ENCODE measurements around the gene SLC6A3. TPM values are rescaled to one million over a fixed set of nuclear protein-coding genes. Genes with fewer than 3 reads are reported as not detected.

SLC6A3 gene
- total RNA-seq, 1 donor from 2014 or later, result 0.10 TPM

DNA sequence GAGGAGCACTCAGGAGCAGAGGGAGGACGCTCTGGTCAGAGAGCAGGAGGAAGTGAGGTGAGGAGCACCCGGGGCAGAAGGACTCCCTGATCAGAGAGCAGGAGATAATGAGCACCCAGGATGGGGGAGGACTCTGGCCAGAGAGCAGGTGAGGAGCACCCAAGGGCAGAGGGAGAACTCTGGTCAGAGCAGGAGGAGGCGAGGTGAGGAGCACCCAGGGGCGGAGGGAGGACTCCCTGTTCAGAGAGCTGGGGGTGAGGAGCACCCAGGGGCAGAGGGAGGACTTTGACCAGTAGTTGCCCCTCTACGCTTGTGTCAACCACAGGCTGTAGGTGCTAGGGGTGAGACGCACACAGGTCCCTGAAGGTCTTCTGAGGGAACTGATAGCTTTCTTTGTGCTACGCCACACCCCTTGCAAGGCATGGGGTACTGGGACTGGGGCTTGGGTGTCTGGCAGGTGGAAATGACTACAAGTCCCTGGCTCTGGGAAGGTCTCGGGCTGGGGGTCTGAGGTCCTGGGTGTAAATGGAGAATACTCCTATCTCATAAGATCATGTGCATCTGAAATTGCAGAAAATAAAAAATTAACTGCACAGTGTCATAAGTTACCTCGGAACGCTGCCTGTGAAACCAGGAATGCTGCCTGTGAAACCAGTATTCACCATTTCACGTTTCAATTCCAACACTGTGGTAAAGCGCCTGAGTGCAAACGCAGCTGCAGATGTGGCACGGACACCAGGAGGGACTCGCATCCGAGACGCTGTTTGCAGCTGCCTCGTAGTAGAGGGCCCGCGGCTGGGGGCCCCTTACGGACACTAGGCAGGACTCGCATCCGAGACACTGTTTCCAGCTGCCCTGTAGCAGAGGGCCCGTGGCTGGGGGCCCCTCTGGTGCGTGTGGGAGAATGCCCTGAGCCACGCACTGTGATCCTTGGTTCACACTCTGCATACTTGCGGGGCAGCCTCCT is 27.0 kb upstream of the SLC6A3 start:
- no peak overlapping the region for H3K27ac Mint-ChIP-seq (ENCODE audit: unreplicated experiment)
- no peak for DNase-seq (ENCODE audit: low spot score)
- H3K4me3 Mint-ChIP-seq (ENCODE audit: unreplicated experiment), result no peak overlapping the region
- TF ChIP-seq, protein P1, sequence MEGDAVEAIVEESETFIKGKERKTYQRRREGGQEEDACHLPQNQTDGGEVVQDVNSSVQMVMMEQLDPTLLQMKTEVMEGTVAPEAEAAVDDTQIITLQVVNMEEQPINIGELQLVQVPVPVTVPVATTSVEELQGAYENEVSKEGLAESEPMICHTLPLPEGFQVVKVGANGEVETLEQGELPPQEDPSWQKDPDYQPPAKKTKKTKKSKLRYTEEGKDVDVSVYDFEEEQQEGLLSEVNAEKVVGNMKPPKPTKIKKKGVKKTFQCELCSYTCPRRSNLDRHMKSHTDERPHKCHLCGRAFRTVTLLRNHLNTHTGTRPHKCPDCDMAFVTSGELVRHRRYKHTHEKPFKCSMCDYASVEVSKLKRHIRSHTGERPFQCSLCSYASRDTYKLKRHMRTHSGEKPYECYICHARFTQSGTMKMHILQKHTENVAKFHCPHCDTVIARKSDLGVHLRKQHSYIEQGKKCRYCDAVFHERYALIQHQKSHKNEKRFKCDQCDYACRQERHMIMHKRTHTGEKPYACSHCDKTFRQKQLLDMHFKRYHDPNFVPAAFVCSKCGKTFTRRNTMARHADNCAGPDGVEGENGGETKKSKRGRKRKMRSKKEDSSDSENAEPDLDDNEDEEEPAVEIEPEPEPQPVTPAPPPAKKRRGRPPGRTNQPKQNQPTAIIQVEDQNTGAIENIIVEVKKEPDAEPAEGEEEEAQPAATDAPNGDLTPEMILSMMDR (IDR thresholded peaks at IDR 0.05; ENCODE audit: unreplicated experiment), result no peak
- H3K4me1 Mint-ChIP-seq (ENCODE audit: unreplicated experiment), result no peaks in the 10 kb centered on the region
- peaks cover 8% of the 10 kb centered on the region for H3K27me3 Mint-ChIP-seq (ENCODE audit: unreplicated experiment)
- peaks cover 16% of the 10 kb centered on the region for H3K36me3 Mint-ChIP-seq (ENCODE audit: low read depth, unreplicated experiment)
- no peaks in the 10 kb centered on the region for H3K9me3 Mint-ChIP-seq (ENCODE audit: unreplicated experiment)

DNA sequence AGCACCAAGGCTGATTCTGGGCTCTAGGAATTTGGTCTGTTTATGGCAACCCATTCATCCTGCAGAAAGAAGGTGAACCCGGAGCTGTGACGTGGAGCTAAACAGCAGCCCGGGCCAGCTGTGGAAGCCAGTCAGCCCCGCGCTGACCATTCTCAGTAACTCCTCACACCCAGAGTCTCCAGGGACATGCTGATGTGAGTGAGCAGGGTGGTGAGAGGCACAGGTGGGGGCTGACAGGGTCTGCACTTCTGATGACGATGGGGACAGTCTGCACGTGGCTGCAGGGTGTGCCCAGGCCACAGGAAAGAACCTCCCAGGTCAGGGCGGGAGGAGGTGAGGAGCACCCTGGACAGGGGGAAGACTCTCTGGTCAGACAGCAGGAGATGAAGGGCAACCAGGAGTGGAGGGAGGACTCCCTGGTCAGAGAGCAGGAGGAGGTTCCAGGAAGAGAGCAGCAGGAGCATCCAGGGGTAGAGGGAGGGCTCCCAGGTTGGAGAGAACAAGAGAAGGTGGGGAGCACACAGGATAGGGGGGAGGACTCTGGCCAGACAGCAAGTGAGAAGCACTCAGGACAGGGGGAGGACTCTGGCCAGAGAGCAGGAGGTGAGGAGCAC is 26.1 kb upstream of the SLC6A3 start:
- no peak overlapping the region for H3K4me3 Mint-ChIP-seq (ENCODE audit: unreplicated experiment)
- TF ChIP-seq, protein P1 (IDR thresholded peaks at IDR 0.05; ENCODE audit: unreplicated experiment), result no peak
- DNase-seq (ENCODE audit: low spot score), result no peak
- peaks cover 16% of the 10 kb centered on the region for H3K36me3 Mint-ChIP-seq (ENCODE audit: low read depth, unreplicated experiment)
- peaks cover 8% of the 10 kb centered on the region for H3K27me3 Mint-ChIP-seq (ENCODE audit: unreplicated experiment)
- H3K4me1 Mint-ChIP-seq (ENCODE audit: unreplicated experiment), result no peaks in the 10 kb centered on the region
- no peaks in the 10 kb centered on the region for H3K9me3 Mint-ChIP-seq (ENCODE audit: unreplicated experiment)
- no peak overlapping the region for H3K27ac Mint-ChIP-seq (ENCODE audit: unreplicated experiment)

DNA sequence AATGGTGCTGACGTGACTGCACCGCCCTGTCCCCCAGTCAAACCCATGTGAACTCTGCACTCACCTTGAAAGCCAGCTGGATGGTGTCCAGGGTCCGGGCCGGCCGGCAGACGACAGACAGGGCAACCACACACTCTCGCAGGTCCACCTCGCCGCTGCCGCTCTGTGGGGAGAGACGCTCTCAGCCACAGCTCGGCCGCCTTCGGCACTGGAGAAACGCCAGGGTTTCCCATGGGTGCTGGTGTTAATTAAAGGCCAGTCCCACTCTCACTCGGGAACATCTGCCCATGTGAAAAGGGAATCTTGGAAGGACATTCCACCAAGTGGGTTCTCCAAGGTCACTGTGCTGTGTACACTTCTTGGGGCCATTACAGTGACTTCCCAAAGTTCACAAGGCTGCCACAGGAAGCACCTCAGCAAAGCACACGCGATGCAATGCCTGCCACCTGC is 25.5 kb upstream of the SLC6A3 start:
- DNase-seq (ENCODE audit: low spot score), result no peak
- Mint-ChIP-seq H3K4me1 (ENCODE audit: unreplicated experiment) (no peaks in the 10 kb centered on the region), H3K4me3 (ENCODE audit: unreplicated experiment) (no peak overlapping the region), H3K36me3 (ENCODE audit: low read depth, unreplicated experiment) (peaks cover 19% of the 10 kb centered on the region), H3K9me3 (ENCODE audit: unreplicated experiment) (no peaks in the 10 kb centered on the region), H3K27ac (ENCODE audit: unreplicated experiment) (no peak overlapping the region), H3K27me3 (ENCODE audit: unreplicated experiment) (peaks cover 11% of the 10 kb centered on the region)
- TF ChIP-seq, protein P1 (IDR thresholded peaks at IDR 0.05; ENCODE audit: unreplicated experiment), result no peak

DNA sequence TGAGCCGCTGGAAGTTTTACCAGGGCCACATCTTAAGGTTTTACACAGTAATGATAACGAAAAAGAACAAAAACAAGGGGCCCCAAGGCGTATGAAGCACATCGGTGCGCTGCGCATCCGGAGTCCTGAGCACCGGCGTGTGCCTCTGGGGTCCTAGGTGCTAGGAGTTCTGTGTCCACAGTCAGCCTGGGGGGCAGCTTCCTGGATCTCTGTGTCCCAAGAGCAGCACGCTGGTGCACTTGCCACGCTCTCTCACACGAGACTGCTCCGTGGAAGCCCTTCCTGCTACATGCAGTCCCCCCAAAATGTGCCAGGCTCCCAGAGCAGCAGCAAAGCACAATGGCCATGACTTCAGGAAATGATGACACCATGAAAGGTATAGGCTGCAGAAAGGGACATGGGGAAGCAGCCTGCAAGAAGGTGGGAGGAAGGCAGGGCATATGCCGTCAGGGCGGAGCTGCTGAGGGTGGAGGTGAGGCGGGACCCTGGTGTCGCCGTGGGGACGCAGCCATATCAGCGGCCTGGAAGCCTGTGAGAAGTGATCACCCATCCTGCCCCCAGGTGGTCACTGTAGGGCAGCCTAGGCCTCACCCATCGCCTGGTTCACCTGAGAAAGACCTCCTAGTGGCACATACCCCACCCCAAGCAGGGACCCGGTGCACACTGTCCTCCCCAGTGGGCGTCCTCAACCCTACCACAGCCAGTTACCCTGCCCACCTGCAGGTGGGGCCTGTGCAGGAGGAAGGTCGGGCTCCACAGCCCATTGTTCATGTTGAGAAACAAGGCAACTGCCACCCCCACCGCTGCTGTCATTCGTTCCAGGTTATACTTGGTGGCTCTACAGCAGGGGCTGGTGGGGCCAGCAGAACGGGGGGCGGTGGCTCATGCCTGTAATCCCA is 23.6 kb upstream of the SLC6A3 start:
- Mint-ChIP-seq H3K27ac (ENCODE audit: unreplicated experiment) (no peak overlapping the region), H3K9me3 (ENCODE audit: unreplicated experiment) (no peaks in the 10 kb centered on the region), H3K4me3 (ENCODE audit: unreplicated experiment) (no peak overlapping the region), H3K36me3 (ENCODE audit: low read depth, unreplicated experiment) (peaks cover 29% of the 10 kb centered on the region), H3K4me1 (ENCODE audit: unreplicated experiment) (peaks cover 3% of the 10 kb centered on the region), H3K27me3 (ENCODE audit: unreplicated experiment) (peaks cover 15% of the 10 kb centered on the region)
- TF ChIP-seq, protein P1 (IDR thresholded peaks at IDR 0.05; ENCODE audit: unreplicated experiment), result no peak
- DNase-seq (ENCODE audit: low spot score), result no peak

Measured in endothelial cell (in vitro differentiated cells).